Stomach (tissue), 4 donors: Measurements from ENCODE around the gene SCAMP1.

Experiments
- EP300 ChIP-seq: sonication (generic); formaldehyde crosslinking; IDR thresholded peaks from one replicate; pipeline ENCODE4 v1.6.1; 2017; ENCODE audit warnings: antibody characterized with exemption
- POLR2A ChIP-seq, 4 donors: fragments of 450-650 bp; IDR thresholded peaks; one replicate each; pipeline ENCODE4 v1.6.1; 2016; ENCODE audit warnings: antibody characterized with exemption in 4 of 4, control low read depth in 2 of 4, mild to moderate bottlenecking in 1 of 4, moderate library complexity in 1 of 4
- POLR2AphosphoS5 ChIP-seq, 3 donors: sonication (generic); formaldehyde crosslinking; IDR thresholded peaks; one replicate each; pipeline ENCODE4 v1.6.1; 2016; ENCODE audit warnings: antibody characterized with exemption in 3 of 3
- TF ChIP-seq, protein P1 (sequence below), 7 experiments: fragments of 450-650 bp in 4 of 7; fragments of 200-600 bp in 3 of 7; sonication (generic) in 3 of 7; IDR thresholded peaks; one replicate each; pipeline ENCODE4 v1.5.1; 2016 to 2019; ENCODE audit warnings: antibody characterized with exemption in 7 of 7, control low read depth in 2 of 7, mild to moderate bottlenecking in 1 of 7

DNA sequence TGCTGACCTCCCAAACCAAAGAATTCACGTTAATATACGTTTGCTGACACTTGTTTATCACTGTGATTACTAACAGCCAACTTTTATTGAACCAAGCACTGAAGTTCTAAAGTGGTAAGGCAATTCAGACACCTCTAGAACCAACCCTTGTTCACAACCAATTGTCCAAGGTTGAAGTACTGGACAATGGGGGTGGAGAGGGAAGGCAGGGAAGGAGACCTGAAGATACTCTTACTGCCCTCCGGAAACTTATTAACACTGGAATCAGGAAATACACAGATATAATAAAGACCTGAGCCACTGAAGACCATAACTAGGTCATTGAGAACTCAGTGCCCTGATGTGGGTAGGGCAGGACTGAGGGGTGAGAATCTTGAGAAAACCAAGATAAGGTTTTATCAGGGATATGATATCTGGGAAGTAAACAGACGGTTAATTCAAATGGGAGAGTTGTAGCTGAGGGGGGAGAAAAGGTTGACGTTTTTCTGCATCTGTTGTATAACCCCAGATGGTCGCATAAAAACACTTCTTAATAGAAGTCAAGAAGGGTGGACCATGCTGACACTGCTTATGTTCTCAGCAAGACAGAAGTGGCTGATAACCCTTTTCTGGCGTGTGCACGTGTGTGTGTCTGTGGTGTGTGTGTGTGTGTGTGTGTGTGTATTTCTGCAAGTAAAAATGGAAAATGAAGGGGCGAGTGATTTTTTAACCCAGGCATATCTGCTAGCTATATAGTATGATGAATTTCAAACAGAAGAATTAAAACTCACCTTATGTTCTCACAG is 162.3 kb downstream of the SCAMP1 start:
- TF ChIP-seq POLR2A (IDR thresholded peaks at IDR 0.05) (no peak), EP300 (no peak), POLR2AphosphoS5 (IDR thresholded peaks at IDR 0.05) (no peak)
- TF ChIP-seq, protein P1, sequence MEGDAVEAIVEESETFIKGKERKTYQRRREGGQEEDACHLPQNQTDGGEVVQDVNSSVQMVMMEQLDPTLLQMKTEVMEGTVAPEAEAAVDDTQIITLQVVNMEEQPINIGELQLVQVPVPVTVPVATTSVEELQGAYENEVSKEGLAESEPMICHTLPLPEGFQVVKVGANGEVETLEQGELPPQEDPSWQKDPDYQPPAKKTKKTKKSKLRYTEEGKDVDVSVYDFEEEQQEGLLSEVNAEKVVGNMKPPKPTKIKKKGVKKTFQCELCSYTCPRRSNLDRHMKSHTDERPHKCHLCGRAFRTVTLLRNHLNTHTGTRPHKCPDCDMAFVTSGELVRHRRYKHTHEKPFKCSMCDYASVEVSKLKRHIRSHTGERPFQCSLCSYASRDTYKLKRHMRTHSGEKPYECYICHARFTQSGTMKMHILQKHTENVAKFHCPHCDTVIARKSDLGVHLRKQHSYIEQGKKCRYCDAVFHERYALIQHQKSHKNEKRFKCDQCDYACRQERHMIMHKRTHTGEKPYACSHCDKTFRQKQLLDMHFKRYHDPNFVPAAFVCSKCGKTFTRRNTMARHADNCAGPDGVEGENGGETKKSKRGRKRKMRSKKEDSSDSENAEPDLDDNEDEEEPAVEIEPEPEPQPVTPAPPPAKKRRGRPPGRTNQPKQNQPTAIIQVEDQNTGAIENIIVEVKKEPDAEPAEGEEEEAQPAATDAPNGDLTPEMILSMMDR (IDR thresholded peaks at IDR 0.05), result no peak
